HepG2 (cell line): ENCODE data around the gene SLC16A3. TPM values are rescaled to one million over a fixed set of nuclear protein-coding genes. Genes with fewer than 3 reads are reported as not detected.
A peak's percentile ranks its signal among the peaks of the same experiment; 100 is the strongest.

ENCODE experiments used
- ARID4A ChIP-seq: sonication (generic); formaldehyde crosslinking; IDR thresholded peaks from 2 replicates; pipeline ENCODE4 v1.5.0; 2020; ENCODE audit warnings: mild to moderate bottlenecking, missing genetic modification reagents, borderline replicate concordance
- ATF3 ChIP-seq: sonication (generic); formaldehyde crosslinking; IDR thresholded peaks from 2 replicates; pipeline ENCODE4 v1.4.0; 2020; ENCODE audit warnings: missing genetic modification reagents
- ATM ChIP-seq: fragments of 450-650 bp; IDR thresholded peaks from 2 replicates; pipeline ENCODE4 v1.7.1; 2017; ENCODE audit warnings: mild to moderate bottlenecking, borderline replicate concordance
- ETV6 ChIP-seq: sonication (generic); formaldehyde crosslinking; conservative IDR thresholded peaks from 2 replicates; pipeline ENCODE4 v1.4.0; 2020; ENCODE audit warnings: missing genetic modification reagents
- HOMEZ ChIP-seq: IDR thresholded peaks from 2 replicates; pipeline ENCODE4 v1.6.1; 2016; ENCODE audit warnings: low read depth
- NCOA2 ChIP-seq: sonication (generic); formaldehyde crosslinking; IDR thresholded peaks from 2 replicates; pipeline ENCODE4 v1.8.0; 2022; ENCODE audit warnings: inconsistent platforms
- PRDM10 ChIP-seq: sonication (generic); formaldehyde crosslinking; IDR thresholded peaks from 2 replicates; pipeline ENCODE4 v1.4.0; 2020; ENCODE audit warnings: low read depth, missing genetic modification reagents
- PRMT3 ChIP-seq: sonication (generic); formaldehyde crosslinking; IDR thresholded peaks from 2 replicates; pipeline ENCODE4 v1.8.1; 2022; ENCODE audit warnings: low read depth, mild to moderate bottlenecking, moderate library complexity, missing genetic modification reagents, borderline replicate concordance
- RORA ChIP-seq: sonication (generic); formaldehyde crosslinking; IDR thresholded peaks from 2 replicates; pipeline ENCODE4 v1.5.0; 2020; ENCODE audit warnings: mild to moderate bottlenecking, missing genetic modification reagents, moderate library complexity
- TAF1 ChIP-seq: sonication (generic); formaldehyde crosslinking; IDR thresholded peaks from 2 replicates; pipeline ENCODE4 v1.4.0; 2020; ENCODE audit warnings: missing genetic modification reagents
- TAF15 ChIP-seq: fragments of 200-400 bp; formaldehyde crosslinking; IDR thresholded peaks from one replicate; pipeline ENCODE4 v1.6.1; 2018; ENCODE audit warnings: mild to moderate bottlenecking, low read depth, low read length; ENCODE audit not compliant: poor library complexity, severe bottlenecking
- XRCC5 ChIP-seq: fragments of 200-400 bp; formaldehyde crosslinking; optimal IDR thresholded peaks from 2 replicates; pipeline ENCODE3; 2017; ENCODE audit warnings: mild to moderate bottlenecking, low read length
- ZFAT ChIP-seq: sonication (generic); formaldehyde crosslinking; conservative IDR thresholded peaks from 2 replicates; pipeline ENCODE4 v1.8.1; 2023; ENCODE audit warnings: missing genetic modification reagents, inconsistent platforms
- ZNF33B ChIP-seq: sonication (generic); formaldehyde crosslinking; IDR thresholded peaks from 2 replicates; pipeline ENCODE4 v1.5.1; 2020; ENCODE audit warnings: mild to moderate bottlenecking, missing genetic modification reagents
- ZNF672 ChIP-seq: sonication (generic); formaldehyde crosslinking; IDR thresholded peaks from 2 replicates; pipeline ENCODE4 v1.8.1; 2022; ENCODE audit warnings: missing genetic modification reagents
- polyA plus RNA-seq, 8 experiments: library from polyadenylated mRNA; depleted of rRNA in 3 of 8; stranded (reverse) in 7 of 8; unstranded in 1 of 8; fragments of >200 nt; fragmentation: Illumina TruSeq in 4 of 8; extraction: Trizol in 4 of 8; gene quantifications; 2 replicates each; pipeline versions ENCODE4 v1.2.1 to v1.2.3, GENCODE V29; 2011 to 2016; ENCODE audit warnings: low read depth in 4 of 8, missing spikeins in 1 of 8, mixed read lengths in 1 of 8; ENCODE audit not compliant: insufficient read depth in 1 of 8
- total RNA-seq, 5 experiments: library from RNA; depleted of rRNA; stranded (reverse); fragments of >200 nt; fragmentation: Illumina TruSeq; extraction: Trizol; gene quantifications; 2 replicates each; pipeline ENCODE4 v1.2.3, GENCODE V29; 2016; ENCODE audit warnings: low read depth in 1 of 5
- TF ChIP-seq, protein P1 (sequence below): IDR thresholded peaks from 2 replicates; pipeline ENCODE4 v1.6.1; 2016; ENCODE audit warnings: mild to moderate bottlenecking, missing biosample characterization, missing genetic modification reagents

The SLC16A3 gene
- total and polyA plus RNA-seq, 2 of the 13 experiments (the other 11 are each of a cell fraction or from before 2014, with no cell fraction given): 242 to 349 TPM

GRCh38 chr17:82267575-82268379 is 38.9 kb downstream of the SLC16A3 start (continued):
- TF ChIP-seq PRDM10 (CRISPR knock-in tag): peak; percentile 76
- TF ChIP-seq ARID4A: peak; percentile 98
- TF ChIP-seq TAF15: no peak
- TF ChIP-seq ETV6 (CRISPR knock-in tag): no peak; the same call in 1 of the 2 replicates
- TF ChIP-seq HOMEZ: 0 out of 2 replicates have a peak, but pooled peaks have one; percentile 66
- peak; percentile 78; the same call in 1 of the 2 replicates for TF ChIP-seq ATM
- TF ChIP-seq ATF3 (CRISPR knock-in tag): peak; percentile 100
- TF ChIP-seq XRCC5: peak; percentile 92
- no peak for TF ChIP-seq ZNF33B (CRISPR knock-in tag)
- TF ChIP-seq ZFAT (CRISPR knock-in tag): no peak
- no peak for TF ChIP-seq RORA (CRISPR knock-in tag)
- peak; percentile 91 for TF ChIP-seq NCOA2 (CRISPR knock-in tag)
- no peak; the same call in 1 of the 2 replicates for TF ChIP-seq PRMT3
- TF ChIP-seq ZNF672: 0 out of 2 replicates have a peak, but pooled peaks have one; percentile 15
- TF ChIP-seq TAF1 (CRISPR knock-in tag): peak; percentile 52
- TF ChIP-seq, protein P1, sequence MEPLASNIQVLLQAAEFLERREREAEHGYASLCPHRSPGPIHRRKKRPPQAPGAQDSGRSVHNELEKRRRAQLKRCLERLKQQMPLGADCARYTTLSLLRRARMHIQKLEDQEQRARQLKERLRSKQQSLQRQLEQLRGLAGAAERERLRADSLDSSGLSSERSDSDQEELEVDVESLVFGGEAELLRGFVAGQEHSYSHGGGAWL (CRISPR knock-in tag): no peak
